GM21447 (cell line): ENCODE data around the gene MAP7.
"Not testable (repeated sequence)": the region's sequence is repeated elsewhere in the genome, so short reads cannot be mapped to it uniquely, and the experiment has no call there.

ENCODE experiments used
- ATAC-seq: cut with Tn5 transposase; IDR thresholded peaks from one replicate; pipeline ENCODE4 v1.9.1; 2021; ENCODE audit not compliant: unreplicated experiment

The MAP7 gene

DNA sequence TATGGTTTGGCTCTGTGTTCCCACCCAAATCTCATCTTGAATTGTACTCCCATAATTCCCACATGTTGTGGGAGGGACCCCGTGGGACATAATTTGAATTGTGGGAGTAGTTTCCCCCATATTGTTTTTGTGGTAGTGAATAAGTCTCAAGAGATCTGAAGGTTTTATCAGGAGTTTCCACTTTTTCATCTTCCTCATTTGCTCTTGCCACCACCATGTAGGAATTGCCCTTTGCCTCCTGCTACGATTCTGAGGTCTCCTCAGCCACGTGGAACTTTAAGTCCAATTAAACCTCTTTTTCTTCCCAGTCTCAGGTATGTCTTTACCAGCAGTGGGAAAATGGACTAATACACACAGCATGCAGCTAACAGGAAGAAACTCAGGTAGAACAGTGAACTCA is 151.8 kb downstream of the MAP7 start:
- no peak for ATAC-seq

DNA sequence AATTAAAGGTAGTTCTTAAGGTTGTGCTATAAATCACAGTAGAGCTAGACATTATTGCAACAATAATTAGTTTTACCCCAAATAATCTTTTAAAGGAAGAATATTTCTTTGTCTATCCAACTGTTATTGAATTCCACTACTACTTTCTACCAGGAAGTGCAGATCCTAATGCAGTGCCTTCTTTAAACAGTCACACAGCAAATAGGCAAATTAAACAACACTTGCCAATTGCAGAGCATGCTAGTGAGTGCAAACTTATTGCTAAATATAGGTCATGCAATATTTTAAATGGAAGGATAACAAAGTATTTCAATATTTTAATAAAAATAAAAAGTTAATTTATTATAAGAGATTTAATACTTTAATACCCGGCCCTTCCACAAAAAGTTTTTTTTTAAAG is 153.3 kb downstream of the MAP7 start:
- no peak for ATAC-seq

DNA sequence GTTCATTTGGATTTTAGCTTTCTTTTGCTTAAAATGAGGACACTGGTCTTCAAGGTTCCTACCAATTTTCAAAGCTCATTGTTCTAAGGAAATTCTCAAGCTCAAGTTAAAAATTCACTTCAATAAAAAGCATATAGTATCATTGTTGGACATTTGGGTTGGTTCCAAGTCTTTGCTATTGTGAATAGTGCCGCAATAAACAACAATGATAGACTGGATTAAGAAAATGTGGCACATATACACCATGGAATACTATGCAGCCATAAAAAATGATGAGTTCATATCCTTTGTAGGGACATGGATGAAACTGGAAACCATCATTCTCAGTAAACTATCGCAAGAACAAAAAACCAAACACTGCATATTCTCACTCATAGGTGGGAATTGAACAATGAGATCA is 159.3 kb downstream of the MAP7 start:
- not testable (repeated sequence) for ATAC-seq

DNA sequence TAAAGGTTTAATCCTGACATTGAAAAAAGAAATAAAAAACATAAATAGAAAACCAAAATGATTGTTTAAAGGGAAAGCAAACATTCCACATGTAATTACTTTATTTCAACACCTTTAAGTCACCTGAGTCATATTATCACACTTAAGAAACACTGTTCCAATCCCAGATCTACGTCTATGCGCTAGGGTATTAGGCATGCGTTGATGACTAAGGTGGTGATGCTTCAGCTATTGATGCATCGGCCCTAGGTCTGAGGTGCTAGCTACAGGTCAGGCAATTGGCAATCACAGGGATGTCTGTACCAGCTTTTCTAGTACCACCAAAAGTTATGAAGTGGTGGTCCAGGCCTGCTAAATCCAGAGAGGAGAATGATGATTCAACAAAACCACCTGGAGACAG is 162.9 kb downstream of the MAP7 start:
- ATAC-seq = no peak

DNA sequence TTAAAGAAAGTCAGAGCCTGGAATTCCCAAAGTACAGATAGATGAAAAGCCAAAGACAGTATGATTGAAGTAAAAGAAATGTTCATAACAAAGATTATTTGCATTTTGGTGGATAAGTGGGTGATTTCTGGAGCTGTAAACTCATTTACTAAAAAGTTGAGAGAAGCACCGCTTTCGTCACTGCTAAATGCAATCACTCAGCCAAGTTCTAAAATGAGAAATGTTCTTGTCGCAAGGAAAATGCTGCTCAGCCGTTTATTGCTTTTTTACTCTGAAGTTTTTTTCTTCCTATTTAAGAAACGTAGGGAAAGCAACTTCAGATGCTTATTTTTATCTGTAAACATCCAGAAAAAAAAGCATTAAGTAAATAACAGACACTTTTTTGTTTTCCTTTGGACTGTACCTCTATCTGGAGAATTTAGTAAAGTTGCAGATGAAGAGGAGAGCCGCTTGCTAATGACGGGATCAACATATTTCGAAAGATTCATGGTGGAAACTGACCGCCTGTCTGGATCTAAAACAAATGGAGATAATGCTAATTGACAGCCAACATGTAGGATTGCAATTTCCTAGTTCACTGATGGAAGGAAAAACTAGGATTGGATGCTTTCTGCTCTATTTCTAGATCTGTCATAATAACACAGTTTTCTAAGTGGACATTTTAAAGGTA is 166.8 kb downstream of the MAP7 start:
- ATAC-seq = no peak

DNA sequence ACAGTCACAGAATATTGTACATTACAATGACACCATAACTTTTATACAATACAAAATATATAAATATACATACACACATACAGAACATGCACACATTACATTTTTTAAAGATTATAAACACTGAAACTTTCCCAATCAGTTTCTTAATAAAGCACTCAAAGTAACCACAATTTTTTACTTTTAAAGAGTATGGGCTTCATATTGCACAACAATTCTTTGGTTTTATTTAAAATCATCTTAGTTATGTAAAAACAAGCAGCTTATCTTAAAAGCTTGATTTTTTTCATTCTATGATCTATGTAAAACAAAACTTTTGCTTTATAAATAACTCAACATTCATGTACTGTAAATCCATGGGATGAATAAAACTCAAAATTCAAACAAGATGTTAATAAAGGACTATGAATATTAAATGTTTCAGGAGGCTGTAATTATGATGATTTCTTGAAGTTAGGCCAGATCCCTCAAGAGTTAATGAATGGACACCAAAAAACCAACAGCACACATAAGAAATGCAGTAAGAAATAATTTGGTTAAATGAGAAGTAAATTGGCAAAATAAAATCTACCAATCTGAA is 167.5 kb downstream of the MAP7 start:
- ATAC-seq = no peak

DNA sequence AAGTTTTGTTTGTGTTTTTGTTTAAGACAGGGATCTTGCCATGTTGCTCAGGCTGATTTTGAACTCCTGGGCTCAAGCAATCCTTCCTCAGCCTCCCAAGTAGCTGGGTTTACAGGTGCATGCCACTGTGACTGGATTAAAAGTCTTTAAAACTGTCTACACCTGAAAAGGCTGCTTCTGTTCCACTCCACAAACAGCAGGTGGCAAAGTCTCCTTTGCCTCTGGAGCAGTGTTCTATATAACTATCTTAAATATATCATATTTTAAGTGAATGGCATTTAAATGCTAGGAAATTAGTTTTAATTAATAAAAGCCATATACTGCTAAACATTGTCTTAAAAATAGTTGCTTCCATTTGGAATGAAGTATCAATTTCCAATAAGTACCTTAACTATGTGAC is 171.3 kb downstream of the MAP7 start:
- ATAC-seq = no peak

DNA sequence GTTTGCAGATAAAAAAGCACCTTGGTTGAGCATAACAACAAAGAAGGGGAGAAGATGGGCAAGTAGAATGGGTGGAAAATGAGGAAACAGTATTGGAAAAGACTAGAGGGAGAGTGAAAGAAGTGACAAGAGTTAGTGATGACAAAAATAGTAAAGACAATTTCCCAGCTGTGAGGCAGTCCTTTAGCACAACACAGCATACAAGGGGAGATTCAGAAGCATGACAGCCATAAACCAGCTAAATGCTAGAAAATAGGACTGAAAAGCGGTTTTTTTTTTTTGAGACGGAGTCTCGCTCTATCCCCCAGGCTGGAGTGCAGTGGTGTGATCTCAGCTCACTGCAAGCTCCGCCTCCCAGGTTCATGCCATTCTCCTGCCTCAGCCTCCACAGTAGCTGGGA is 174.4 kb downstream of the MAP7 start:
- ATAC-seq = not testable (repeated sequence)

DNA sequence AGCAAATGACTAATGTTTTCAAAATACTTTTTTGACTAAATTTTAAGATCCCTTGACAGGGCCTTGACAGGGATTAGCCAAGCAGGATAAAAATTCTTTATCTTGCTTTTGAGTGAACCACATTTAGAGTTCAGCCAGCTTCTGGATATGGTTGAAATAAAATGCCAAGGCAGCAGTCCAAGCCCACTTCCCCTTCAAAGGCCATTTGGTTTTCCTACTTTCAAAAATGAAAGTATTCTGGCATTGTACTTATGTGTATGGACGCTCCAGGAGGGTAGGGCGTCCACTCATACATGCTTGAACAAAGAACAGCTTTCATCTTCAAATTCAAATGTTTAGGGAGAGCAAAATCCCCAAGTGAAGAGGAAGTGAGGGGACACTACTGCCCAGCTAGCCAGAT is 178.3 kb downstream of the MAP7 start:
- ATAC-seq = no peak

DNA sequence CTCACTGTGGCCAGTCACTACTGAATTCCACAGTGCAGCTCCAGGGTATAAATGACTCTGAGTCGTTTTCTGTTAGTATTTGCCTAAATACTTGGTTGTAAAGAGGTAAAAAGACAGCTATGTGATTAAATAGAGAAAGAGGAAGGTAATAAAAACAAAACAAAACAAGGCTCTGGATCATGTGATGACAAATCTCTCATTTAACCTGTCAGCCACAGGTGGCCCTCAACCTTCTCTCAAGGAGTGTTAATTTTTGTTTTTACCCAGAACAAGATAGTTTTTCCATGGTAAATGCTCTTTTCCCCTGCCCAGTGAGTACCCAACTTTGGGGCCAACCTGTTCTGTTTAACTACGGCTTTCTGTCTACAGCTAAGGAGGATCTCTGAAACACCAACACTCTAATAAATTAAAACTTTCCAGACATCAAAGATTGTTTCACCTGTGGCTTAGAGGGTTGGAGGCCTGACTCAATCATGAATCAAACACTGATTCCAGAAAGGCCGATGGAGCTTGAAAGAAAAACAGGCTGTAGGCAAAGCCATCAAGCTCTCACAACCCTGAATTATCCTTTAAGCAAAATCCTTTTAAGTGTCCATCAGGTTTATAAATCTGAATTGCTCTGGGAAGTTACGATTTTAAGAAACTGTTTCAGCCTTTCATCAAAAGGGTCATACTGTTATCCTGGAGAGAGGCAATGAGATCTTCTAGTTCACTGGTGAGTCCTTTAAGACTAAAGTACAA is 179.1 kb downstream of the MAP7 start:
- no peak for ATAC-seq

DNA sequence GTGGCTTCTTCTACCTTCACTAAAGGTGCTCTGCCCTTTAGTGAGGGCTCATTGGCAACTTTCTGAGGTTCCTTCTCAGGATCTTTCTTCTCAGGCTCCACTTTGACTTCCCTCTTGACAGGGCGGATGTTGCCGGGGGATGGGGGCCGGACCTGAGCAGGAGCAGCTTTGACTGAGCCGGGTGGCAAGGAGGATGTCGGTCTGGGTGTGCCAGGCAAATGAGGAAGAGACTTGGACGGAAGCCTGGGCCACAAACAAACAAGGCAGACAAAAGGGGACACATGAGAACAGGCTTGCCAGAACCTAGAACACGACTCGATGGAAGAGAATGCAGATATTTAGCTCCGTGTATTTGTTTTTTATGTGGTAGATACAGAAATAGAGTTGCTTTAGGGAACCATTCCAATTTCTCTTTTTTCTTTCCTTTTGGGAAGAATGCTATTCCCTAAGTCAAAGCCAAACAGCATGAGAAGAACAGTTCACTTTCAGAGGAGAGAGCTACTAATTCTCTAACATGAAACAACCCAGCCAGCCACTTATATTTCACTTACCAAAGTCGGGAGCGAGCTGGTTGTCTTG is 184.4 kb downstream of the MAP7 start:
- ATAC-seq = no peak

DNA sequence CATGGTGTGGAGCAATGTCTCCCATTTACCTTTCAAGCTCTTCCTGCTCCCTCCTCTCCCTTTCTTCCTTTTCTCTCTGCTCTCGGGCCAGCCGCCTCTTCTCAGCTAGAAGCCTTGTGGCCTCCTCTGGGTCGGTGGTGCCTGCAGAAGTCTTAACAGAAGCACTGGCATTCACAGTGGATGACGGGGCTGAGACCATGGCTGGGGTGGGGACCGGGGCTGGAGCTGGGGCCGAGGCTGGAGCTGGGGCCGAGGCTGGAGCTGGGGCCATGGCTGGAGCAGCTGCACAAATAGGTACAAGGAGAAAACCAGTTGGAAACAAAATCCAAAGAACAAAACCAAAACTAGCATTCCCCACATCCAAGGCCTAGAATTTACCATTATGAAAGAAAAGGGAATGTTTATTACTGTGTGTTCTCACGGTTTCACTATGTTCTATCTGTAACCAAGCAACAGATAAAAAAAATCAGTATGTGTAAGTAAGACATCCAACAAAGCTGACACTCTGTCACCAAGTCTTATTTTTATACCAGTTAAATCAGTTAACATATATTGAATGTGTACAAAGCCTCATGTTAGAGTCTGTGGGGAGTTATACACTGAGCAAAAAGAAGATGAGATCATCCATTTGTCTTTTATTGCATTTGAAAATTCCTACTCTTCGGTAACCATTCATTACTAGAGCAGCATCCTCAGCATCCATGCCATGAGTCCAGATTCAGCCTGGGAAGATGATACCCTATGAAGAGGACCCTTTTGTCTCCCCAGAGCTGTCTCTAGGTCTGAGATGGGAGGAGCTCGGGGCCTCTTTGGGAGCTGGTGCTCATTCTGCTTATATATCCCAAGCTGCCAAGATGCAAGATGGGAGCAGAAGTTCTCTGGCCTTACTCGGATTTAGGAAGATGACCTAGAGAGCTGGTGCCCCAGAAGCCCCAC is 187.5 kb downstream of the MAP7 start:
- ATAC-seq = no peak

DNA sequence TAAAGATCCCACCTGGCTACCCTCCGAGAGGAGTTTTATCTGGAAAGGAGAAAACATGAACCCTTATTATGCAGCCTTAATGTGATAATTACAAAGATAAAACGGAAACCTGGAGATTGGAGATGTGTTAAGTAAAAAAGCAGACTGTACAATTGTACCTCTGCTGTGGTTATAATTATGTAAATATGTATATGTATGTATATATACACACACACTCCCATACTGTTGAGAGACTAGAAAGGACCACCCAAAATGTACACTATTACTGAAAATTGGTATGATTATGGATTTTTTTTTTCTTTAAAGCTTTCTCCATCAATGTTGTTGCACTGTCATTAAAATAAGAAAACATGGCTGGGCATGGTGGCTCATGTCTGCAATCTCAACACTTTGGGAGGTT is 188.4 kb downstream of the MAP7 start:
- ATAC-seq = no peak

DNA sequence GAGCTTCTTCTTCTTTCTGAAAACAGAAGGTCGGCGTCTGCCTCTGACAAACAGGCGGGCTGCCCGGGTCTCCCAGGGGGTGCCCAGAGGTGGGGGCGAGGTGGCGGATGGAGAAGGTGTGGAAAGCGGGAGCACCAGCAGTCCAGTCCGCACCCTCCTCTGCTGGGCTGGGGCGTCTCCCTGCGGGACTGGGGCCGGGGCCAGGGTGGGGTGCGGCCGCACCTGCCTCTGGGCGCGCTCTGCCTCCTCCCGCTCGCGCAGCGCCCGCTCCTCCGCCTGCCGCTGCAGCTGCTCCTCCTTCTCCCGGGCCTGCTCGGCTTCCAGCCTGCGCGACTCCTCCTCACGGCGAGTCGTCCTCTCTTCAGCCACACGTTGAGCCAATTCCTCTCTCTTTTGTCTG is 189.4 kb downstream of the MAP7 start:
- ATAC-seq = no peak

DNA sequence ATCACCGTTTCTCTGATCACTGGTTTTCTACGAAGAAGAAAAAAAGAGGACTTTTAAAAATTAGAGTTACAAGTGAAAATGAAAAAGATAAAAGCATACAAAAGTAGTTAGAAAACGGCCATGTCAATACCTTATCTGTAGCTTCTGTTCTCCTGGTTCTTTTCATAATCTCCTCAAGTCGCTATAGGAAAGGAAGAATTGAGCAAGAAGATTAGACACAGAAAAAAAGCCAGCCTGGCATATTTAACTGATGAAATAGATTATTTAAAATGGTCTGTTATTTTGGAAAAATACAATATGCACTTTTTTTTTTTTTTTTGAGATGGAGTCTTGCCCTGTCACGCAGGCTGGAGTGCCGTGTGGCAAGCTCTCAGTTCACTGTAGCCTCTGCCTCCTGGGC is 190.4 kb downstream of the MAP7 start:
- no peak for ATAC-seq

DNA sequence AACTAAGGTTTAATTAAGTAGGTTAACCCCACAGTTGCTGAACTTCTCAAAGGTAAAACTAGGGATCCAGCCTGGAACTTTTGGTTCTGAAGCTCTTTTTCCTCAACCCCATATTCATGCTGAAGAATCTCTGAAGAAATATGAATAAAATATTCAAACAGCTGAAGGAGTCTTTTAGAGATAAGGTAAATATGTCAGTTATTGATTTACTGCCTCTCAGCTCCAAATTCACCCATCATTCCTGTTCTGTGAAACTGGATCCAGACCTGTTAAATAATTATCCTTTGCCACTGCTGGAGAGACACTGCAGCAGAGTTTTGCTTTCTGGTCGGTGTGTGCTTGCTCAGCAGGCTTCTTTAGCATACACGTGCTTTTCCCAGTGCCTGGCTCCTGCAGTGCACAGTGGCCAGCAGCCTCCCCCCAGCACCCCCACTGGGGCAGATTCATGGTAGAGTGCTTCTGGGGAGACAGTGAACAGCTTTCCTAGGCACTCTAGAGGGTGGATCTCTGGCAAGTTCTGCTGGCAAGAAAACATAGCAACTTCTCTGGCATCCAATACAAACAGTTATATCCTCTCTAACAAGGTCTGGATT is 198.6 kb downstream of the MAP7 start:
- no peak for ATAC-seq

DNA sequence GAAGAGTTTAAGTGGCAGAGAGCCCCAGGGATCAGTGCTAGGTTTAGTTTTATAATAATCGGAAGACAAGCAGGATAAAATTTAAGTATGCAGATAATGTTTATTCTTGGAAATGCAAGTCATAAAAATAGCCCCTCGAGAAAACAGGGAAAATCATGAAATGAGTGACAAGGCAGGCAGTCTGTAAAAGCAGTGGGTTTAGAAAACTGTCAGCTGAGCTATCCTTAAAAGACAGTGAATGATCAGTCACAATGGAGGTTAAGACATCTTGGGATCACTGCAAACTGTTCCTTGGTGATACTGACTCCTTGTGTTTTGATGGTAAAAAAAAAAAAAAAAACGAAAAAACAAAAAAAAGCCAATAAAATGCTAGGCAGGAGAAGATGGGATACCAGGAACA is 199.3 kb downstream of the MAP7 start:
- no peak for ATAC-seq

DNA sequence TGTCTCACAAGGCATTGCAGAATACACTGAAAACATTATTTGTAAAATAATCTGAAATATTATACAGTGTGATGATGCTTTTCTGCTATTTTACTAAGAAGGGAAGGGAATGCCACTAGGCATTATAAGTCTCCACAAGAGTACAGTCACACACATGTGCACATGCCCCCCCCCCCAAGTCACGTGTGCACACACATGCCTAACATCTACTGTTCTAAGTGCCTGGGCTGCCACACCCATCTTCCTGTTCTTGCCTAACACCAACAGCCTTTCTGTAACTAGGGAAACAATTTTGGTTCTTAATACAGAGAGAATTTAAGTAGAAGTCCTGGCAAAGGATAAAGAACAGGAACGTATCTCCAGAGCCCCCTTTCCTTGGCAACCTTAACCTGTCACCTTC is 202.4 kb downstream of the MAP7 start:
- ATAC-seq = no peak

DNA sequence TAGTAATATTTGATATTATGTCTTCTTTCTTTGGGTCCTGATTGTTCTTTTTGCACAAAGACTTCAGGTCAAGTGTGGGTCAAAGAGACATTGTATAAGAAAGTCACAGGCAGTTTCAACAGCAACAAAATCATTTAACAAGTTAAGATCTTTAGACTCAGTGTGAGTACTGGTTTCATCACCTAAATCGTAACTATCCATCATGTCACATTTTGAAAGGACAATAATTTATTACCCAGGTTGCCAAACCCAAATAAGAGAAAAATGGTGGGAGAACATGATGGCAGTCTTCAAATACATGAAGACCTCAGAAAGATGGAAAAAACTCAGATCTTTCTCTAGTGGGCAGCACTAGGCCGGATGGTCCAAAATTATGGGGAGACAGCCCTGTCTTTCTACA is 205.1 kb downstream of the MAP7 start:
- no peak for ATAC-seq

DNA sequence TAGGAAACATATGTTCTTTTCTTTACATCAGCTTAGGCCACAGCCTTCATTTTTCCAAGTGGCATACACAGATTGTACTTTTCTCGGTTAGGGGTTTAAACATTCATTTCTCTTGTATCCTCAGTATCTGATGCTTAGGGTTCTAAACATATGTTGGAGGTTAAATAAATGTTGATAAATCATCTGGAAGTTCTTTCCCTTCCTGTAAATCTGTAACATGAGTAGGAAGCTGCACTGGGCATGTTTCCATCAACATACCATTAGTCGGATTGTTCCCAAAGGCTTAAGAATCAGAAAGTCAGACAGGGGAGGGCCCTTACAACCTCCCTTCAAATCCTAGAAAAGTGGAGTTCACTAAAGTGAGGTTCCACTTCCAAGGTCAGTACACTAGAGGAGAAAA is 205.8 kb downstream of the MAP7 start:
- no peak for ATAC-seq

DNA sequence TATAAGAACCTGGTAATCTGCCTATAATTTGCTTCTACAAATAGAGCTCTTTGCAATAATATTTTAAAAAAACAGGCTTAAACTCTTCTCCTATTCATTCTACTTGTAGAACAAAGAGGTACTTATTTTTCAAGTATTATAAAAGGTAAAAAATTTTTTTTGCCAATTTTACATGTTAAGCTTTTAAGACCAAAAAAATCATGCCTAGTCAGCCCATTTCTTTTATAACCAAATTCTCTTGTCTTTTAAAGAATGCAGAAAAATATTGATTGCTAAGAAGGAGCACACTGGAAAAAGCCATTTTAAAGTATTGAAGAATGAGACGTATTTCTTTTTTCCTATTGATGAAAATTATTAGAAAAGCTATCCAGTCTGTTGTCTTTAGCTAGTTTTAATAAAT is 206.5 kb downstream of the MAP7 start:
- ATAC-seq = no peak
